GM12878 (cell line): ENCODE results near the gene LRRN1. TPM values are rescaled to one million over a fixed set of nuclear protein-coding genes. Genes with fewer than 3 reads are reported as not detected.

Experiments
- ATAC-seq: fragments of 200-7000 bp; cut with Tn5 transposase; 3 replicates; pipeline ENCODE4 v1.9.1; 2020; ENCODE audit warnings: mild to moderate bottlenecking, moderate library complexity
- BruUV-seq: library from RNA; stranded (reverse); fragments of 400-500 nt; replicated peaks from 2 replicates; lab custom pipeline; 2021; lab: Mats Ljungman, UMichigan
- CTCF ChIA-PET: fragments of 300-600 bp; sonication (Branson Sonifier 250); formaldehyde crosslinking; extraction: SDS; loops from one replicate; lab custom pipeline; 2021; ENCODE audit warnings: inconsistent platforms; lab: Yijun Ruan, JAX
- POLR2A ChIA-PET: fragments of 350-600 bp; formaldehyde crosslinking; extraction: SDS; loops from one replicate; lab custom pipeline; 2021; ENCODE audit warnings: inconsistent platforms; lab: Charles Lee
- RAD21 ChIA-PET: fragments of 300-600 bp; sonication (Branson Sonifier 250); formaldehyde crosslinking; loops from one replicate; lab custom pipeline; 2023; ENCODE audit warnings: antibody characterized with exemption; ENCODE audit not compliant: unreplicated experiment; lab: Charles Lee
- SMC1A ChIA-PET: fragments of 300-600 bp; sonication (Branson Sonifier 250); formaldehyde crosslinking; loops from one replicate; lab custom pipeline; 2023; ENCODE audit not compliant: unreplicated experiment, uncharacterized antibody; lab: Charles Lee
- DNase-seq: peaks from one replicate; pipeline ENCODE4 v3.0.0-alpha.2; 2011; ENCODE audit warnings: low read depth, low spot score
- FAIRE-seq: peaks from 3 replicates; lab custom pipeline; 2011; peaks lifted over from hg19 to GRCh38; lab: Jason Lieb, UNC
- H2AFZ ChIP-seq: 2 replicates; pipeline ENCODE4 v1.6.0; 2011; ENCODE audit warnings: low read depth, low read length, control low read depth; ENCODE audit not compliant: control insufficient read depth
- H3K27ac ChIP-seq: 2 replicates; pipeline ENCODE4 v1.5.1; 2011; ENCODE audit warnings: control low read depth; ENCODE audit not compliant: control insufficient read depth, insufficient read depth
- H3K27me3 ChIP-seq, 2 experiments: replicated peaks in 1 of 2; 2 replicates each; pipeline versions ENCODE4 v1.6.0 to v1.6.1; 2011; ENCODE audit warnings: low read length in 1 of 2; ENCODE audit not compliant: control insufficient read depth in 2 of 2, insufficient read depth in 2 of 2
- H3K36me3 ChIP-seq, 2 experiments: 2 replicates each; pipeline ENCODE4 v1.5.1; 2011; ENCODE audit warnings: low read length in 1 of 2; ENCODE audit not compliant: control insufficient read depth in 2 of 2, insufficient read depth in 2 of 2
- H3K4me1 ChIP-seq: 2 replicates; pipeline ENCODE4 v1.6.1; 2011; ENCODE audit warnings: mild to moderate bottlenecking, low read length, moderate library complexity, mixed read lengths; ENCODE audit not compliant: control insufficient read depth, insufficient read depth
- H3K4me2 ChIP-seq: 2 replicates; pipeline ENCODE4 v1.6.0; 2011; ENCODE audit warnings: control low read depth; ENCODE audit not compliant: control insufficient read depth, insufficient read depth
- H3K4me3 ChIP-seq: fragments of 200-600 bp; sonication (generic); 2 replicates; pipeline ENCODE4 v1.5.1; 2016
- H3K79me2 ChIP-seq: 2 replicates; pipeline ENCODE4 v1.6.0; 2011; ENCODE audit warnings: low read length; ENCODE audit not compliant: control insufficient read depth, insufficient read depth
- H3K9ac ChIP-seq: 2 replicates; pipeline ENCODE4 v1.8.0; 2011; ENCODE audit warnings: low read length, control low read depth, mixed read lengths; ENCODE audit not compliant: control insufficient read depth, insufficient read depth
- H3K9me3 ChIP-seq: replicated peaks from 3 replicates; pipeline ENCODE4 v1.5.1; 2011; ENCODE audit warnings: mild to moderate bottlenecking, low read length; ENCODE audit not compliant: control insufficient read depth, insufficient read depth
- H4K20me1 ChIP-seq: 2 replicates; pipeline ENCODE4 v1.6.0; 2011; ENCODE audit not compliant: control insufficient read depth, insufficient read depth
- CEBPB ChIP-seq, 2 experiments: fragments of 150-350 bp in 1 of 2; IDR thresholded peaks; 2 replicates each; pipeline ENCODE4 v1.6.1; 2012 to 2014; ENCODE audit warnings: low read depth in 2 of 2, low read length in 2 of 2, borderline replicate concordance in 1 of 2, inconsistent platforms in 1 of 2
- EZH2 ChIP-seq: IDR thresholded peaks from 2 replicates; pipeline ENCODE4 v1.6.1; 2012; ENCODE audit warnings: low read depth, mild to moderate bottlenecking, control low read depth, inconsistent platforms, low read length, borderline replicate concordance; ENCODE audit not compliant: control insufficient read depth
- HDGF ChIP-seq: fragments of 450-650 bp; IDR thresholded peaks from 2 replicates; pipeline ENCODE4 v1.6.1; 2016; ENCODE audit warnings: antibody characterized with exemption
- JUND ChIP-seq: IDR thresholded peaks from 2 replicates; pipeline ENCODE4 v1.6.1; 2012; ENCODE audit warnings: low read depth, mild to moderate bottlenecking, low read length, improper control_type of control experiment, moderate library complexity
- MEF2A ChIP-seq: IDR thresholded peaks from 2 replicates; pipeline ENCODE4 v1.6.1; 2011; ENCODE audit warnings: low read depth, mild to moderate bottlenecking, low read length, moderate library complexity; ENCODE audit not compliant: insufficient read depth
- NFIC ChIP-seq: IDR thresholded peaks from 2 replicates; pipeline ENCODE4 v1.6.1; 2012; ENCODE audit warnings: low read depth, mild to moderate bottlenecking, inconsistent platforms, low read length, moderate library complexity
- POLR2A ChIP-seq: IDR thresholded peaks from 2 replicates; pipeline ENCODE4 v1.6.1; 2011; ENCODE audit warnings: low read depth, mild to moderate bottlenecking, low read length
- POLR2AphosphoS5 ChIP-seq: IDR thresholded peaks from 2 replicates; pipeline ENCODE4 v1.6.1; 2011; ENCODE audit warnings: mild to moderate bottlenecking, low read length, inconsistent platforms
- RBBP5 ChIP-seq: fragments of 200-600 bp; sonication (generic); conservative IDR thresholded peaks from 2 replicates; pipeline ENCODE4 v1.6.1; 2016
- SREBF1 ChIP-seq: IDR thresholded peaks from 2 replicates; pipeline ENCODE4 v1.6.1; 2012; ENCODE audit warnings: mild to moderate bottlenecking, low read length
- ZNF24 ChIP-seq: fragments of 450-650 bp; IDR thresholded peaks from 2 replicates; pipeline ENCODE4 v1.6.1; 2017; ENCODE audit warnings: antibody characterized with exemption, mild to moderate bottlenecking
- WGBS: methylation state at CpG from one replicate; pipeline ENCODE4 v1.1.6; 2016; ENCODE audit warnings: low lambda C conversion rate; ENCODE audit not compliant: insufficient replicate concordance, insufficient coverage; ENCODE audit errors: missing lambda C conversion rate; 5-methylcytosine and 5-hydroxymethylcytosine counted together
- in situ Hi-C: fragments of 300-500 bp; cut with MboI; formaldehyde crosslinking; loops from 9 replicates; pipeline ENCODE4 v1.14.3; 2018; ENCODE audit warnings: mixed read lengths
- intact Hi-C: fragments of 100-400 bp; cut with micrococcal nuclease; formaldehyde crosslinking; loops from one replicate; pipeline ENCODE4 v1.14.2; 2022; ENCODE audit not compliant: unreplicated experiment
- polyA plus RNA-seq, 11 experiments: library from polyadenylated mRNA; depleted of rRNA in 4 of 11; unstranded in 6 of 11; stranded (reverse) in 5 of 11; fragments of >200 nt; fragmentation: Nextera tagmentation in 4 of 11; fragmentation: Illumina TruSeq in 1 of 11; extraction: Ambion mirVana in 4 of 11; extraction: Trizol in 1 of 11; gene quantifications; 1 replicate in 1 of 11; 2 replicates in 10 of 11; pipeline versions ENCODE4 v1.2.1 to v1.2.3, GENCODE V29; 2011 to 2016; ENCODE audit warnings: inconsistent platforms in 2 of 11, missing spikeins in 2 of 11, low read depth in 1 of 11
- total RNA-seq, 4 experiments: library from RNA; depleted of rRNA in 3 of 4; stranded (reverse); fragments of >200 nt in 3 of 4; fragmentation: Illumina TruSeq in 1 of 4; extraction: Trizol in 1 of 4; gene quantifications; 2 replicates each; pipeline versions ENCODE4 v1.2.1 to v1.2.3, GENCODE V29; 2013 to 2021
- TF ChIP-seq, protein P1 (sequence below): fragments of 450-650 bp; IDR thresholded peaks from 2 replicates; pipeline ENCODE4 v1.6.1; 2017; ENCODE audit warnings: borderline replicate concordance
- TF ChIP-seq, protein P2 (sequence below): fragments of 450-650 bp; IDR thresholded peaks from 2 replicates; pipeline ENCODE4 v1.6.1; 2016; ENCODE audit warnings: mild to moderate bottlenecking

LRRN1 gene
- total and polyA plus RNA-seq, 10 of the 15 experiments (the other 5 are each of a cell fraction or from before 2014, with no cell fraction given), result 0.01 to 0.04 TPM; not detected in 8

DNA sequence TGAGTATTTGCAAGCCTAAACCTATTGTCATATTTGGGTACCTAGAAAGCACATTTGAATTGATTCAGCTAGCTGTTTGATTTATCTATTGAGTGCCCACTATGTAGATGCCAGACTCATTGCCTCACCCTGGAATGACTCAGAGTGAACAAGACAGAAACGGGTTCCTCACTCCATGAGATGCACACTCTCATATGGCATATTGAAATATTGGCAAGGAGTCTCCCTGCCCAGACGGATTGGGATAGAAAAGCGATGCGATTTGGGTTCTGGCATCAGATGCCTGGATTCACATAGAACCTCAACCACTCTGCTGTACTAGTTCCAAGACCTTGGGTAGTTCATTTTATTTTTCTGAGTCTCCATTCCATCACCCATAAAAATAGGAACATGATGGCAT lies 22.5 kb downstream of the LRRN1 start:
- Histone ChIP-seq H3K4me3 (no peak overlapping the region), H3K9ac (no peak overlapping the region), H3K36me3 (no peaks in the 10 kb centered on the region), H3K4me2 (no peak overlapping the region), H3K27me3 (no peaks in the 10 kb centered on the region), H3K9me3 (no peaks in the 10 kb centered on the region), H3K27ac (no peak overlapping the region), H3K4me1 (no peaks in the 10 kb centered on the region), H2AFZ (no peak overlapping the region), H3K79me2 (no peaks in the 10 kb centered on the region), H4K20me1 (no peaks in the 10 kb centered on the region)
- CTCF ChIA-PET, result interaction anchor here (1.3 kb wide), 1 partner anchor 11 kb away, joined by 3 read pairs; no protein-coding TSS in a partner anchor
- WGBS, result 41% methylated on average over 4 of the region's 4 CpGs
- SMC1A ChIA-PET, result no interaction called here
- POLR2A ChIA-PET, result no interaction called here
- no TSS peak for BruUV-seq
- ATAC-seq (no peak), DNase-seq (no peak), FAIRE-seq (no peak)
- TF ChIP-seq EZH2 (no peak), CEBPB (IDR thresholded peaks at IDR 0.05; ENCODE audit: borderline replicate concordance in 1 of 2, low read depth in 2 of 2, low read length in 2 of 2) (no peak), JUND (no peak), POLR2A (no peak), MEF2A (no peak), POLR2AphosphoS5 (no peak), HDGF (no peak), ZNF24 (no peak), NFIC (no peak), SREBF1 (no peak), RBBP5 (no peak)
- TF ChIP-seq, protein P1, sequence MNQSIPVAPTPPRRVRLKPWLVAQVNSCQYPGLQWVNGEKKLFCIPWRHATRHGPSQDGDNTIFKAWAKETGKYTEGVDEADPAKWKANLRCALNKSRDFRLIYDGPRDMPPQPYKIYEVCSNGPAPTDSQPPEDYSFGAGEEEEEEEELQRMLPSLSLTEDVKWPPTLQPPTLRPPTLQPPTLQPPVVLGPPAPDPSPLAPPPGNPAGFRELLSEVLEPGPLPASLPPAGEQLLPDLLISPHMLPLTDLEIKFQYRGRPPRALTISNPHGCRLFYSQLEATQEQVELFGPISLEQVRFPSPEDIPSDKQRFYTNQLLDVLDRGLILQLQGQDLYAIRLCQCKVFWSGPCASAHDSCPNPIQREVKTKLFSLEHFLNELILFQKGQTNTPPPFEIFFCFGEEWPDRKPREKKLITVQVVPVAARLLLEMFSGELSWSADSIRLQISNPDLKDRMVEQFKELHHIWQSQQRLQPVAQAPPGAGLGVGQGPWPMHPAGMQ, result no peak
- TF ChIP-seq, protein P2, sequence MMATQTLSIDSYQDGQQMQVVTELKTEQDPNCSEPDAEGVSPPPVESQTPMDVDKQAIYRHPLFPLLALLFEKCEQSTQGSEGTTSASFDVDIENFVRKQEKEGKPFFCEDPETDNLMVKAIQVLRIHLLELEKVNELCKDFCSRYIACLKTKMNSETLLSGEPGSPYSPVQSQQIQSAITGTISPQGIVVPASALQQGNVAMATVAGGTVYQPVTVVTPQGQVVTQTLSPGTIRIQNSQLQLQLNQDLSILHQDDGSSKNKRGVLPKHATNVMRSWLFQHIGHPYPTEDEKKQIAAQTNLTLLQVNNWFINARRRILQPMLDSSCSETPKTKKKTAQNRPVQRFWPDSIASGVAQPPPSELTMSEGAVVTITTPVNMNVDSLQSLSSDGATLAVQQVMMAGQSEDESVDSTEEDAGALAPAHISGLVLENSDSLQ, result no peak
- intact Hi-C loops (no loop called here), in situ Hi-C loops (no loop called here)
- RAD21 ChIA-PET, result no interaction called here
